H1 (cell line): ENCODE results near the gene AQP10. TPM values are rescaled to one million over a fixed set of nuclear protein-coding genes. Genes with fewer than 3 reads are reported as not detected.

Experiments used
- ATF2 ChIP-seq: IDR thresholded peaks from 2 replicates; pipeline ENCODE4 v1.6.1; 2012; ENCODE audit warnings: low read length, inconsistent platforms
- E2F6 ChIP-seq: IDR thresholded peaks from 2 replicates; pipeline ENCODE4 v1.6.1; 2012; ENCODE audit warnings: inconsistent platforms
- PHF8 ChIP-seq: fragments of 200-600 bp; sonication (generic); conservative IDR thresholded peaks from 2 replicates; pipeline ENCODE4 v1.7.1; 2012; ENCODE audit warnings: low read depth, mild to moderate bottlenecking, inconsistent platforms, low read length, moderate library complexity
- POLR2A ChIP-seq, 2 experiments: IDR thresholded peaks; 1 replicate in 1 of 2; 2 replicates in 1 of 2; pipeline ENCODE4 v1.6.1; 2011; ENCODE audit warnings: low read depth in 2 of 2, low read length in 2 of 2, mild to moderate bottlenecking in 2 of 2; ENCODE audit errors: control extremely low read depth in 1 of 2
- SAP30 ChIP-seq: fragments of 300-600 bp; sonication (generic); IDR thresholded peaks from 2 replicates; pipeline ENCODE4 v1.7.1; 2012; ENCODE audit warnings: low read length, moderate library complexity, mild to moderate bottlenecking, inconsistent platforms; ENCODE audit not compliant: insufficient read depth, insufficient replicate concordance
- TAF1 ChIP-seq: IDR thresholded peaks from 2 replicates; pipeline ENCODE4 v1.6.1; 2011; ENCODE audit warnings: mild to moderate bottlenecking, low read depth, low read length
- TEAD4 ChIP-seq: IDR thresholded peaks from 2 replicates; pipeline ENCODE4 v1.6.1; 2012; ENCODE audit warnings: low read depth, low read length, inconsistent platforms, mixed read lengths
- polyA plus RNA-seq, 7 experiments: library from polyadenylated mRNA; depleted of rRNA in 3 of 7; stranded (reverse) in 5 of 7; unstranded in 2 of 7; fragments of >200 nt in 5 of 7; fragments of 200-250 nt in 2 of 7; gene quantifications; 1 replicate in 5 of 7; 2 replicates in 1 of 7; 4 replicates in 1 of 7; pipeline versions ENCODE4 v1.2.1 to v1.2.3, GENCODE V29; 2011 to 2013; ENCODE audit warnings: missing spikeins in 2 of 7, mixed read lengths in 2 of 7
- total RNA-seq: library from RNA; stranded (reverse); fragmentation: NEBNext Ultra II Directional; extraction: Animal tissue kit (Norgen Biotek cat#: 25700); gene quantifications from 2 replicates; pipeline ENCODE4 v1.2.1, GENCODE V29; 2021

The AQP10 gene
- total and polyA plus RNA-seq, 2 of the 8 experiments (the other 6 are each of a cell fraction or from before 2014, with no cell fraction given): not detected

GRCh38 chr1:154352581-154353459 is 31.9 kb downstream of the AQP10 start (continued):
- TF ChIP-seq E2F6: peak; percentile 34; the same call in 1 of the 2 replicates
- TF ChIP-seq PHF8: 0 out of 2 replicates have a peak, but pooled peaks have one; percentile 42
- peak; percentile 64; the same call in 1 of the 2 replicates for TF ChIP-seq TAF1
- peak in 1 of 2 experiments; percentile 44; a peak in 1 of 3 replicates for TF ChIP-seq POLR2A (IDR thresholded peaks at IDR 0.05; ENCODE audit: control extremely low read depth in 1 of 2, low read depth in 2 of 2, low read length in 2 of 2)
- no peak for TF ChIP-seq ATF2
- TF ChIP-seq SAP30: peak; percentile 11
- peak; percentile 77 for TF ChIP-seq TEAD4
